ENCODE measurements around the gene RAB27B.

DNA sequence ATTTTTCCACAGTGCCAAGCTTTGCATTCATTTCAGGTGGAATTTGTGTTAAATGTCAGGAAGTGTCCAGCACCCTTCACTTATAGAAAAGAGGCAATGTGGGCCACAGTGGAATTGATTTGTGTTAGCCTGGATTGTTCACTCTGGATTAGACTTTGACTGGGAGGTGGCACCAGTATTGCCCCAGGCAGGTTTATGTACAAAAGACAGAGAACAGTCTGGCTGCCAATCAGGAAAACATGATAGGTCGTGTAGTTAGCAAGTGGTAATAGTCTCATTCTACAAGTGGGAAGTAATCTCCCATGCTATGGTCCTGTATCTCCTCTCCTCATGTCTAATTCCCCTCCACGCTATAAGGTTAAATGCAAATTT, 45.6 kb downstream of the RAB27B start:
- TF ChIP-seq FOXK2 (IDR thresholded peaks at IDR 0.05) (no peak), POLR2AphosphoS5 (IDR thresholded peaks at IDR 0.05; ENCODE audit: low read length) (no peak), CEBPB (IDR thresholded peaks at IDR 0.05; ENCODE audit: borderline replicate concordance in 1 of 2, low read depth in 2 of 2, low read length in 2 of 2) (no peak), BACH1 (IDR thresholded peaks at IDR 0.05; ENCODE audit: borderline replicate concordance) (no peak), CTCF (IDR thresholded peaks at IDR 0.05 in 2 of 3, conservative IDR thresholded peaks at IDR 0.05 in 1 of 3; ENCODE audit: control insufficient read depth in 2 of 3, extremely low read depth in 1 of 3, insufficient read depth in 1 of 3, low read depth in 3 of 3, low read length in 3 of 3) (no peak), JUND (IDR thresholded peaks at IDR 0.05; ENCODE audit: low read depth, low read length) (no peak), RFX5 (IDR thresholded peaks at IDR 0.05; ENCODE audit: low read depth, low read length) (no peak), SIN3A (IDR thresholded peaks at IDR 0.05; ENCODE audit: low read depth, low read length) (no peak), LARP7 (IDR thresholded peaks at IDR 0.05) (no peak), YY1 (IDR thresholded peaks at IDR 0.05; ENCODE audit: low read depth, low read length) (no peak)
- TF ChIP-seq, protein P1, sequence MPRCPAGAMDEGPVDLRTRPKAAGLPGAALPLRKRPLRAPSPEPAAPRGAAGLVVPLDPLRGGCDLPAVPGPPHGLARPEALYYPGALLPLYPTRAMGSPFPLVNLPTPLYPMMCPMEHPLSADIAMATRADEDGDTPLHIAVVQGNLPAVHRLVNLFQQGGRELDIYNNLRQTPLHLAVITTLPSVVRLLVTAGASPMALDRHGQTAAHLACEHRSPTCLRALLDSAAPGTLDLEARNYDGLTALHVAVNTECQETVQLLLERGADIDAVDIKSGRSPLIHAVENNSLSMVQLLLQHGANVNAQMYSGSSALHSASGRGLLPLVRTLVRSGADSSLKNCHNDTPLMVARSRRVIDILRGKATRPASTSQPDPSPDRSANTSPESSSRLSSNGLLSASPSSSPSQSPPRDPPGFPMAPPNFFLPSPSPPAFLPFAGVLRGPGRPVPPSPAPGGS (IDR thresholded peaks at IDR 0.05; ENCODE audit: borderline replicate concordance, insufficient read depth, low read depth, low read length, poor library complexity, severe bottlenecking): no peak
- TF ChIP-seq, protein P2, sequence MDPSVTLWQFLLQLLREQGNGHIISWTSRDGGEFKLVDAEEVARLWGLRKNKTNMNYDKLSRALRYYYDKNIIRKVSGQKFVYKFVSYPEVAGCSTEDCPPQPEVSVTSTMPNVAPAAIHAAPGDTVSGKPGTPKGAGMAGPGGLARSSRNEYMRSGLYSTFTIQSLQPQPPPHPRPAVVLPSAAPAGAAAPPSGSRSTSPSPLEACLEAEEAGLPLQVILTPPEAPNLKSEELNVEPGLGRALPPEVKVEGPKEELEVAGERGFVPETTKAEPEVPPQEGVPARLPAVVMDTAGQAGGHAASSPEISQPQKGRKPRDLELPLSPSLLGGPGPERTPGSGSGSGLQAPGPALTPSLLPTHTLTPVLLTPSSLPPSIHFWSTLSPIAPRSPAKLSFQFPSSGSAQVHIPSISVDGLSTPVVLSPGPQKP (IDR thresholded peaks at IDR 0.05; ENCODE audit: low read depth, low read length): no peak
- TF ChIP-seq, protein P3, sequence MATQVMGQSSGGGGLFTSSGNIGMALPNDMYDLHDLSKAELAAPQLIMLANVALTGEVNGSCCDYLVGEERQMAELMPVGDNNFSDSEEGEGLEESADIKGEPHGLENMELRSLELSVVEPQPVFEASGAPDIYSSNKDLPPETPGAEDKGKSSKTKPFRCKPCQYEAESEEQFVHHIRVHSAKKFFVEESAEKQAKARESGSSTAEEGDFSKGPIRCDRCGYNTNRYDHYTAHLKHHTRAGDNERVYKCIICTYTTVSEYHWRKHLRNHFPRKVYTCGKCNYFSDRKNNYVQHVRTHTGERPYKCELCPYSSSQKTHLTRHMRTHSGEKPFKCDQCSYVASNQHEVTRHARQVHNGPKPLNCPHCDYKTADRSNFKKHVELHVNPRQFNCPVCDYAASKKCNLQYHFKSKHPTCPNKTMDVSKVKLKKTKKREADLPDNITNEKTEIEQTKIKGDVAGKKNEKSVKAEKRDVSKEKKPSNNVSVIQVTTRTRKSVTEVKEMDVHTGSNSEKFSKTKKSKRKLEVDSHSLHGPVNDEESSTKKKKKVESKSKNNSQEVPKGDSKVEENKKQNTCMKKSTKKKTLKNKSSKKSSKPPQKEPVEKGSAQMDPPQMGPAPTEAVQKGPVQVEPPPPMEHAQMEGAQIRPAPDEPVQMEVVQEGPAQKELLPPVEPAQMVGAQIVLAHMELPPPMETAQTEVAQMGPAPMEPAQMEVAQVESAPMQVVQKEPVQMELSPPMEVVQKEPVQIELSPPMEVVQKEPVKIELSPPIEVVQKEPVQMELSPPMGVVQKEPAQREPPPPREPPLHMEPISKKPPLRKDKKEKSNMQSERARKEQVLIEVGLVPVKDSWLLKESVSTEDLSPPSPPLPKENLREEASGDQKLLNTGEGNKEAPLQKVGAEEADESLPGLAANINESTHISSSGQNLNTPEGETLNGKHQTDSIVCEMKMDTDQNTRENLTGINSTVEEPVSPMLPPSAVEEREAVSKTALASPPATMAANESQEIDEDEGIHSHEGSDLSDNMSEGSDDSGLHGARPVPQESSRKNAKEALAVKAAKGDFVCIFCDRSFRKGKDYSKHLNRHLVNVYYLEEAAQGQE (IDR thresholded peaks at IDR 0.05; ENCODE audit: low read depth, low read length): no peak
